ENCODE measurements around the gene STXBP5. TPM values are rescaled to one million over a fixed set of nuclear protein-coding genes. Genes with fewer than 3 reads are reported as not detected.
"Not testable (repeated sequence)": the region's sequence is repeated elsewhere in the genome, so short reads cannot be mapped to it uniquely, and the experiment has no call there.

Gene STXBP5
- total RNA-seq, 1 experiment from 2014 or later, result 38.0 TPM

DNA sequence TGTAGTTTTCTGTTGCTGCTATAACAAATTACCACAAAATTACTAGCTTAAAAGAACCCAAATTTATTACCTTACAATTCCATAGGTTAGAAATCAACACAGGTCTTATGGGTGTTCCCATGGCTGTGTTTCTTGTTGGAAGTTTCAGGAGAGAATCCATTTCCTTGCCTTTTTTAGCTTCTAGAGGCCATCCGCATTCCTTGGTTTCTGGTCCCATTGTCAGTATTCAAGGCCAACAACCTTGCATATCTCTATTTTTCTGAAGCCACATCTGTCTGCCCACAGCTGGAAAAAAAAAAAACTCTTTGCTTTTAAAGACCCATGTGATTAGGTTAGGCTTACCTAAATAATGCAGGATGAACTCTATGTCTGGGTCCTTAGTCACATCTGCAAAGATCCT, 174.6 kb downstream of the STXBP5 start:
- DNase-seq (ENCODE audit: low read depth), result no peak

DNA sequence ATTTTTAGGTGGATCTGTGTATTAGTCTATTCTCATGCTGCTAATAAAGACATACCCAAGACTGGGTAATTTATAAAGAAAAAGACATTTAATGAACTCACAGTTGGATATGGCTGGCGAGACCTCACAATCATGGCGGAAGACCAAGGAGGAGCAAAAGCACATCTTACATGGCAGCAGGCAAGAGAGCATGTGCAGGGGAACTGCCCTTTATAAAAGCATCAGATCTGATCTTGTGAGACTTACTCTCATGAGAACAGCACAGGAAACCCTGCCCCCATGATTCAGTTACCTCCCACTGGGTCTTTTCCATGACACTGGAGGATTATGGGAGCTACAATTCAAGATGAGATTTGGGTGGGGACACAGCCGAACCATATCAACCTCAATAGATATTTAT, 176.6 kb downstream of the STXBP5 start:
- DNase-seq (ENCODE audit: low read depth), result not testable (repeated sequence)

- no peak for DNase-seq (ENCODE audit: low read depth)
These were observed 177.5 kb downstream of the STXBP5 start for GRCh38 chr6:147381712-147382111.

- DNase-seq (ENCODE audit: low read depth), result peak; percentile 50
These were observed 178.8 kb downstream of the STXBP5 start for GRCh38 chr6:147382945-147383554.

DNA sequence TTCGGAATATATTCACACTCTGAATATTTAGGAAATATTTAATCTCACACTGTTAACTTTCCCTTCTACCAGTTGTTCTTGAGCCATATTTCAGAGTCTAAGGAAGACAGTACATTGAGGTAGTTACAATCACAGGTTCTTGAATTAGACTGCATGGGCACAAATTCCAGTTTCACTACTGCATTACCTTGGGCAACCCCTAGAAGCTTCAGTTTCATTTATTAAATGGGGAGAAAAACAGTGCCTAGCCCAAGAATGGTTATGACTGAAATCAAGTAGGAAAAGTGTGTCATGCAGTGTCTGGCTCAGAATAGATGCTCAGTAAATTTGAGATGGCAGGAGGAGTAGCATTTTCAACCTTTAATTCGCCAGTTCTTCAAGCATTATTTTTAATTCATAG, 179.8 kb downstream of the STXBP5 start:
- DNase-seq (ENCODE audit: low read depth), result no peak

DNA sequence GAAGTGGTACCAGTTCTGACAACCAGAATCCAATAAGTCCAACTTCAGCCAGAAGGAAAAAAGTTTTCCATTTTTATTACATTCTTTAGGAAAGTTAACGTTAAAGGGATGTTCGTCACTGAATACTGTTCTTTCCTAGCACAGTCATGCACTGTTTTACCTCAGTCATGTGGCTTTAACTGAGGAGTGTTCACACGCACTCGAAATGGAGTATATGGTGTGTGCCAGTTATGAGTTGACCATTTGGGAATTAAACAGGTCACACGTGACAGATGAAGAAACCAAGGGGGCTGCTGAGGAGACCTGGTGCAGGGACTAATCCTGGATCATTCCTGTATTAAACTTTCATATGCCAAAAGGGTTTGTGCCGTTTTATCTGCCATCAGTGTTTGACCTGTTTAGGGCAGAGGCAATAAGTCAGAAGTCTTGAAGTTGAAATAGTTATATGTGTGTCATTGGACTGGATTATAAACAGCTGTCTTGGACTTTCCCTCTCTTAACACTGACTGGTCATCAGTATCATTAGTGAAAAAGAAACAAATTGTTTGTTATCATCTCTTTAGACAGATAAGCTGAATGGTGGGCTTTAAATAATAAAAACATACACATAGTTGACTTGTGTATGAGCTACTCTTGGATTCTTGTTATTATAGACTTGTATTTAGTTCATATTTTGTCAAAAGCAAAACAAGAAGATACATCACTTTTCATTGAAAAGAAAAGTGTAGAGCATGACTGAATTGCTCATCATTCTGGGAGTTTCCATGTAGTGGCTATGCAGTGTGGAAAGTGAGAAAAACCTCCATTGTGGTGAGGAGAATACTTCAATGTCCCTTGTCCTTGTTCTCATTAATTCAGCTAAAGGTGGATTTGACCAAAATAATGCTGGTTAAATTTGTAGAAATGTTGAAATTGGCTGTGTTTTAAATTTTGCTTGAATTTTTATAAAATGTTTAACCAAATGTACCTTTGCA, 180.8 kb downstream of the STXBP5 start:
- no peak for DNase-seq (ENCODE audit: low read depth)

DNA sequence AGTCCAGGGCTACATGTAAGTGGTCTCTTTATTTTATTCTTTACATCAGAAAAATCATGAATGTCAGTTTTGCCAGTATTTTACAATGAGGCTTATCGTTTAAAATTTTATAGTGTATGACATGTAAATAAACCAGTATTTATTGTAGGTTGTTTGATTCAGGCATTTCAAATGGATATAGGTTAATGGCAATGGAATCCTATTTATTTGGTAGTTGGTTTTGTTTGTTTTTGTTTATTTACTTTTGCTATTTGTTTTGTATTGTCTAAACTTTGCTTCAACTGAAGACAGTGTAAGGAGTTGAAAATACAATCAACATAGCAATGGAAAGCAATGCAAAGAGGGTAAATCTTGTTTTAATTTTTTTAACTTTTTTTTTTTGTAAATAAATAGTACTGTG, 185.2 kb downstream of the STXBP5 start:
- no peak for DNase-seq (ENCODE audit: low read depth)

DNA sequence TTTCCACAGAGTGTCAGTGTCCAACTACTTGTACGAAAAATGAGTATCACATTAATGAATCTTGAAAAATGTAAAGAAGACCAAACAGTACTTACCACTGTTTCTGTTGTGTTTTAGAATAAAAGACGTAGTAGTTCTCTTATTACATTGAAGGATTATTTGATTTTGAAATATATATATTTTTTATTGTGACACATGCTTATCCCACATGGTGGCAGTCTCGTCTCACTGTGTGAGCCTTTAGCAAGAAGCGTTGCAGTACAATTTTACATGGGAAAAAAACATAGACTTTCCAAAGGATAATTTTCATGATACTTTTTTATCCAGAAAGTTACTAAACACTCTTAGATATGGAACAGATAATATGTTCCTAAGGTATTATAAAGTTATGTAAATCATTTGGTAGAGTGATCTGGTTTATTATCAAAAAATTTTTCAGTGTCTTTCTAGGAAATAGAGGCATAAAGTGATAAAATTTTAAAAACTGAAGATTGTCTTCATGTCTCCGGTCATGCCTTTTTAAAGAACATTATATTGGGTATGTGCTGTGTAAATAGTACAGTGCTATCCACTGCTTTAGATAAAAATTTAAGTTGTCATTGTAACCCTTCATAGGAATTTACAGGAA, 186.8 kb downstream of the STXBP5 start:
- peak; percentile 33 for DNase-seq (ENCODE audit: low read depth)

DNA sequence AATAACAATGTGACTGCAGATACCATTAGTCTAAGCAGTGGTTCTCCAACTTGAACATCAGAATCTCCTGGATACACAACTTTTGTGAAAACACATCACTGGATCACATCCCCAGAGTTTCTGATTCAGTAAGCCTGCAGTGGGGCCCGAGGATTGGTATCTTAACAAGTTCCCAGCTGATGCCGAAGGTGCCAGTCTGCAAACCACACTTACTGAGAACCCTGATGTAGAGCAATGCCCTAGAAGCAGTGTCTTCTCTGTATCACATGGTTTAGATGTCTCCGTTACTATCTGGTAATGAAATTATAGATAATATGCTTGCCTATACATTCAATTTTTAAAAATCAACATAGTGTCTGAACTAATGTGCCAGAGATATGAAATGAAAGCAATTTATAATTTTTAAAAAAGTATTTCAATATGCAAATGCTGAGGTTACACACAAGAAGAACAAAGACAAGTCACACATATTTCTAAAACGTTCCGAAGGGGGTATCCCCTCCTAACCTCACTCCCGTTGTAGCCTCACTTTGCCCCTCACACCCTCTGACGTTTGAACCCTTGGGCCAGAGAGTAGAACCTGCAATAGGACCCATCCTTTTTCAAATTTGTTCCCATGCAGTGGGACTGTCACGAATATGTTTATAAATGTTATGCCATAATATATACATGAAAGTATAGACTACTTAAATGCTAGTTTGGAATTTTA, 188.9 kb downstream of the STXBP5 start:
- no peak for DNase-seq (ENCODE audit: low read depth)

DNA sequence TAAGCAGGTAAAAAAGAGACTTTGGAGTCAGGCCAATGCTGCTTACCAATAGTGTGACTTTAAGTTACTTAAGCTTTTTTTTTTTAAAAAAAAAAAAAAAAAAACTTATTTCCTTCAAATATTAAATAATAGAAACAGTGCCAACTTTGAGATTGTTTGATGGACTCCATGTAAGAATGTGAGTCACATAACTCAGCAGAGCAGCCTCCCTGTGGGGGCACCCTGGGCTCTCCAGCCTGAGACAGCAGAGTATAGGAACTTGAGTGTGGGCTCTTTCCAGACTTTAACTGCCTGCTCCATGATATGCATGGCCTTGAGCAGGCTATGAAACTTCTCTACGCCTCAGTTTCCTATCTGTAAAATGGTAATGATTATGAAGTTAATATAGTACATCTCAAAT, 190.9 kb downstream of the STXBP5 start:
- DNase-seq (ENCODE audit: low read depth), result no peak

DNA sequence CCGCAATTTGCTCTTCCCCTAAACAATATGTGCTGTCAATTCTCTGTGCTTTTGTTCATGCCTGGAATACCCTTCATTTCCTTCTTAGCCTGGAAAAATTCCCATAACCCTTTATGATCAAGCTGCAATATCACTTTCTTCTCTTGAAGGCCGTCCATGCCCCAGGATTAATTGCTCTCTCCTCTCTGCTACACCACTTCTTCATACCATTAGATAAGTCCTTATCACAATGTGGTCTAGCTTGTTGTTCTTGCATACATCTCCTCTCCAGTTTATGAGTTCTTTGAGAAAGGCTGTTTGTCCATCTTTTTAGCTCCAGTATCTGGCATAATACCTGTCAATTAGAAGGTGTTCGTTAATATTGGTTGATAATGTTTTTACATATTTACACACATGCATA, 193.1 kb downstream of the STXBP5 start:
- DNase-seq (ENCODE audit: low read depth), result no peak

- no peak for DNase-seq (ENCODE audit: low read depth)
These were observed 196.8 kb downstream of the STXBP5 start for GRCh38 chr6:147400968-147401367.

DNA sequence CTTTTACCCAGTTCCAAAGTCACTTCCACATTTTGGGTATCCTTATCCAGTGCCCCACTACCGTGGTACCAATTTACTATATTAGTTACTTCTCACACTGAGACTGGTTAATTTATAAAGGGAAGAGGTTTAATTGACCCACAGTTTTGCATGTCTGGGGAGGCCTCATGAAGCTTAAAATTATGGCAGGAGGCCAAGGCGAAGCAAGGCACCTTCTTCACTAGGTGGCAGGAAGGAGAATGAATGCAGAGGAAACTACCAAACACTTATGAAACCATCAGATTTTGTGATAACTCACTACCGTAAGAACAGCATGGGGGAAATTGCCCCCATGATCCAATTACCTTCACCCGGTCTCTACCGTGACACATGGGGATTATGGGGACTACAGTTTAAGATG, 197.6 kb downstream of the STXBP5 start:
- DNase-seq (ENCODE audit: low read depth), result no peak

GRCh38 chr6:147406783-147407182, 202.6 kb downstream of the STXBP5 start:
- DNase-seq (ENCODE audit: low read depth), result no peak

DNA sequence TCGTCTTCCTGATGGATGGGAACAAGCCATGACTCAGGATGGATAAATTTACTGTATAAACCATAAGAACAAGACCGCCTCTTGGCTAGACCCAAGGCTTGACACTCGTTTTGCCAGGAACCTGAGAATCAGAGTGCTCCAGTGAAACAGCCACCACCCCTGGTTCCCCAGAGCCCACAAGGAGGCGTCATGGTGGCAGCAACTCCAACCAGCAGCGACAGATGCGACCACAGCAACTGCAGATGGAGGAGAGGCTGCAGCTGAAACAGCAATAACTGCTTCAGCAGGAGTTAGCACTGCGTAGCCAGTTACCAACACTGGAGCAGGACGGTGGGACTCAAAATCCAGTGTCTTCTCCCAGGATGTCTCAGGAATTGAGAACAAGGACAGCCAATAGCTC, 203.4 kb downstream of the STXBP5 start:
- no peak for DNase-seq (ENCODE audit: low read depth)

GRCh38 chr6:147416622-147417021, 212.4 kb downstream of the STXBP5 start:
- no peak for DNase-seq (ENCODE audit: low read depth)

DNA sequence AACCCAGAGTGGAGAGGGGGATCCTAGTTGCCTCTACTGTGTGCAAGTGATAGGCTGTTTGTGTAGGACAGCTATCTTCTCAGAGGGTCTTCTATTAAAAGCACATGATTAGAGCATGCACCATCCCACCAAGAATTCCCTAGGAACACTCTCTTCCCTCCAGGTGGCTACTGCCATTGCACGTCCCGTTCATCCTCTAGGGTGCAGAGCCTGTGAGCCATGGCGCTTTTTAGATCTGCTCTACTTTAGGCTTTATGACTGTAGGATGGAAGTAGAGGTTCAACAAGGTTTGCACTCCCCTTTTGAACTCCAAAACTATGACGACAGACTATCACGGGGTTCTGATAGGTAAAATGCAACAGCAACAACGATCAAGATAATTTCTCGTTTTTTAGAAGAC, 213.7 kb downstream of the STXBP5 start:
- no peak for DNase-seq (ENCODE audit: low read depth)

DNA sequence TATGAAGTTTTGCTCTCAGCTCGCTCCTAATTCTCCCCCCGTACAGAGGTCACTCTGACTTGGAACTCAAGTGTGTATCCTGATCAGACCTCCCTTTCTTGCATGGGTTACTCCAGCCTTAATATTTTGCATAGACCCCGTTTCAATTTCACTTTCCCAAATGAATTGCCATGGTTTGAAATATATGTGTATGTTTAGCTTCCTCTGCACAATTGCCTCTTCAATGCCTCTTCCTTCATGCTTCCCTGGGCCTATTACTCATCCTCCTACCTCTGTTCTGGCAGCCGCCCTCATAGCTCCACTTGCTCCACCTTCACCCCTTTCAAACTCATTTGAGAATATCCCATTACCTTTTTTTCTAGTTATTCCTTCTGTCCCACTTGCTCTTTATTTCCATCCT, 214.3 kb downstream of the STXBP5 start:
- no peak for DNase-seq (ENCODE audit: low read depth)

DNA sequence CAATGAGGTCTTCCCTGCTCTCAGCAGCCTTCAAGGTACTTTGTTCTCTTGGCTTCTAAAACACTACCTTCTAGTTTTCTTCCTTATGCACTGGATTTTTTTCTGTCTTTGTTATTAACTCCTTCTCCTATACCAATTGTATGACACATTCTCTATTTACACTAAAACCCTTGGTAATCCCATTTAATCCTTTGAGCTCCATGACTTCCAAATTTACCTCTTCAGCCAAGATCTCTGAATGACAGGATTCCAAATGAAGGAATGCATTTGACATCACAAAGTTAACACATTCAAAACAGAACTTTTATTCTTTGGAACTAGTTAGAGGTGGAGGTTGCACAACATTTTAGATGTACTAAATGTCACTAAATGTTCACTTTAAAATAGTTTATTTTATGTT, 217.7 kb downstream of the STXBP5 start:
- DNase-seq (ENCODE audit: low read depth), result no peak

- DNase-seq (ENCODE audit: low read depth), result no peak
These were observed 218.9 kb downstream of the STXBP5 start for GRCh38 chr6:147423111-147423510.

DNA sequence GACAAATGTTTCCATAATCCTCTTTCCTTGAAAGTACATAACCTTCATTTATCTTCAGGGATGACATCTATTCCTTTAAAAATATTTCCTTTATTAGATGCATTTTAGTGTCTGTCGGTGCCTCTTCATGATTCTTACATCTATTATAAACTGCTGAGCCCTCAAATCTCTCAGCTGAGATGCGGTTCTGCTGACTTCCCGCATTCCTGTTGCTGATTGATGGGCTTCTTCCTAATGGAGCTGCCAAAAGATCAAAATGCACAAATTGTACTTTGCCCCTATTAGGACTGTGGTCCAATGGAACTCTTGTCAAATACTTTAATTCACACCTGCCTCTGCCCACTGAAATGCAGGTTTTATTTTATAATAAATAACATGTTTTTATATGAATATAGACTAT, 225.6 kb downstream of the STXBP5 start:
- DNase-seq (ENCODE audit: low read depth), result no peak

- no peak for DNase-seq (ENCODE audit: low read depth)
These were observed 226.6 kb downstream of the STXBP5 start for GRCh38 chr6:147430811-147431210.
